Liver (tissue), 2 donors: ENCODE data around the gene CERKL.

Experiments
- TF ChIP-seq, protein P1 (sequence below): fragments of 150-350 bp; IDR thresholded peaks from 2 replicates; pipeline ENCODE4 v1.5.1; 2017; ENCODE audit warnings: improper control_type of control experiment, low read depth, low read length; ENCODE audit not compliant: missing input control
- TF ChIP-seq, protein P2 (sequence below): IDR thresholded peaks from 2 replicates; pipeline ENCODE4 v1.6.1; 2016; ENCODE audit warnings: antibody characterized with exemption, mild to moderate bottlenecking
- TF ChIP-seq, protein P3 (sequence below): IDR thresholded peaks from 2 replicates; pipeline ENCODE4 v1.6.1; 2016; ENCODE audit warnings: antibody characterized with exemption
- donor health status: healthy.

DNA sequence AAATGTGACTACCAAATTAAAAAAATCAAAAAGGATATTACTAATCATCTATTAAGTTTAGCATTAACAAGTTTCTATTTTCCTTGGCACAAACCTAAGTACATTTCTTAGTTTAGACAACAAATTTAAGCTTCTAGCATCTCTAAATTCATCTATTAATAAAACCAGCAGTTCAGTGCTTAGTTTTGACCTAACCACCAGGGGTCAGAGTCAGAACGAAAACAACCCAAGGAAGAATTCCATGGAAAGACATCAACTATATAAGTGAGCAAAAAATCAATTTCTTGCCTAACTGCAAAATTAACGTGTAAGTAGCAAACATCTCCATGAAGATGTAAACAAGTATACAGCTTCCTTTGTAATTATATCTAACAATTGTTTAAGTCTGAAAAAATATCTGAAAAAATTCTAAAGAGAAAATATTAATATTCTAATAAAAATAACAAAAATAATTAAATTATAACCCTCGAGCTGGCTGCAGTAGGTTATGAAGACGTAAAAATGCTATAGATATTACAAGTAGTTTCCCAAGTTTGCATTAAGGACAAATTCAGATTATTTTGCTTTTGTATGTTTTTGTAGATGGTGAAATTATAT, 83.7 kb downstream of the CERKL start:
- TF ChIP-seq, protein P1, sequence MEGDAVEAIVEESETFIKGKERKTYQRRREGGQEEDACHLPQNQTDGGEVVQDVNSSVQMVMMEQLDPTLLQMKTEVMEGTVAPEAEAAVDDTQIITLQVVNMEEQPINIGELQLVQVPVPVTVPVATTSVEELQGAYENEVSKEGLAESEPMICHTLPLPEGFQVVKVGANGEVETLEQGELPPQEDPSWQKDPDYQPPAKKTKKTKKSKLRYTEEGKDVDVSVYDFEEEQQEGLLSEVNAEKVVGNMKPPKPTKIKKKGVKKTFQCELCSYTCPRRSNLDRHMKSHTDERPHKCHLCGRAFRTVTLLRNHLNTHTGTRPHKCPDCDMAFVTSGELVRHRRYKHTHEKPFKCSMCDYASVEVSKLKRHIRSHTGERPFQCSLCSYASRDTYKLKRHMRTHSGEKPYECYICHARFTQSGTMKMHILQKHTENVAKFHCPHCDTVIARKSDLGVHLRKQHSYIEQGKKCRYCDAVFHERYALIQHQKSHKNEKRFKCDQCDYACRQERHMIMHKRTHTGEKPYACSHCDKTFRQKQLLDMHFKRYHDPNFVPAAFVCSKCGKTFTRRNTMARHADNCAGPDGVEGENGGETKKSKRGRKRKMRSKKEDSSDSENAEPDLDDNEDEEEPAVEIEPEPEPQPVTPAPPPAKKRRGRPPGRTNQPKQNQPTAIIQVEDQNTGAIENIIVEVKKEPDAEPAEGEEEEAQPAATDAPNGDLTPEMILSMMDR, result peak; percentile 51
- TF ChIP-seq, protein P2, sequence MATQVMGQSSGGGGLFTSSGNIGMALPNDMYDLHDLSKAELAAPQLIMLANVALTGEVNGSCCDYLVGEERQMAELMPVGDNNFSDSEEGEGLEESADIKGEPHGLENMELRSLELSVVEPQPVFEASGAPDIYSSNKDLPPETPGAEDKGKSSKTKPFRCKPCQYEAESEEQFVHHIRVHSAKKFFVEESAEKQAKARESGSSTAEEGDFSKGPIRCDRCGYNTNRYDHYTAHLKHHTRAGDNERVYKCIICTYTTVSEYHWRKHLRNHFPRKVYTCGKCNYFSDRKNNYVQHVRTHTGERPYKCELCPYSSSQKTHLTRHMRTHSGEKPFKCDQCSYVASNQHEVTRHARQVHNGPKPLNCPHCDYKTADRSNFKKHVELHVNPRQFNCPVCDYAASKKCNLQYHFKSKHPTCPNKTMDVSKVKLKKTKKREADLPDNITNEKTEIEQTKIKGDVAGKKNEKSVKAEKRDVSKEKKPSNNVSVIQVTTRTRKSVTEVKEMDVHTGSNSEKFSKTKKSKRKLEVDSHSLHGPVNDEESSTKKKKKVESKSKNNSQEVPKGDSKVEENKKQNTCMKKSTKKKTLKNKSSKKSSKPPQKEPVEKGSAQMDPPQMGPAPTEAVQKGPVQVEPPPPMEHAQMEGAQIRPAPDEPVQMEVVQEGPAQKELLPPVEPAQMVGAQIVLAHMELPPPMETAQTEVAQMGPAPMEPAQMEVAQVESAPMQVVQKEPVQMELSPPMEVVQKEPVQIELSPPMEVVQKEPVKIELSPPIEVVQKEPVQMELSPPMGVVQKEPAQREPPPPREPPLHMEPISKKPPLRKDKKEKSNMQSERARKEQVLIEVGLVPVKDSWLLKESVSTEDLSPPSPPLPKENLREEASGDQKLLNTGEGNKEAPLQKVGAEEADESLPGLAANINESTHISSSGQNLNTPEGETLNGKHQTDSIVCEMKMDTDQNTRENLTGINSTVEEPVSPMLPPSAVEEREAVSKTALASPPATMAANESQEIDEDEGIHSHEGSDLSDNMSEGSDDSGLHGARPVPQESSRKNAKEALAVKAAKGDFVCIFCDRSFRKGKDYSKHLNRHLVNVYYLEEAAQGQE, result no peak
- TF ChIP-seq, protein P3, sequence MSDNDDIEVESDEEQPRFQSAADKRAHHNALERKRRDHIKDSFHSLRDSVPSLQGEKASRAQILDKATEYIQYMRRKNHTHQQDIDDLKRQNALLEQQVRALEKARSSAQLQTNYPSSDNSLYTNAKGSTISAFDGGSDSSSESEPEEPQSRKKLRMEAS, result no peak
